H9 (cell line): ENCODE data around the gene NDUFB10. TPM values are rescaled to one million over a fixed set of nuclear protein-coding genes. Genes with fewer than 3 reads are reported as not detected.

Experiments used
- DNase-seq: peaks from one replicate; pipeline ENCODE4 v3.0.0-alpha.2; 2017
- H2AFZ ChIP-seq: one replicate; pipeline ENCODE4 v1.6.1; 2013; ENCODE audit warnings: mild to moderate bottlenecking, low read length, control low read depth, moderate library complexity
- H2AK5ac ChIP-seq: 2 replicates; pipeline ENCODE4 v1.6.1; 2013; ENCODE audit warnings: low read length, control low read depth, mixed read lengths; ENCODE audit not compliant: insufficient read length
- H2BK120ac ChIP-seq: one replicate; pipeline ENCODE4 v1.6.1; 2013; ENCODE audit warnings: low read depth, mild to moderate bottlenecking, low read length, control low read depth, inconsistent platforms; ENCODE audit not compliant: poor library complexity, severe bottlenecking
- H2BK12ac ChIP-seq: 2 replicates; pipeline ENCODE4 v1.6.1; 2013; ENCODE audit warnings: low read length, control low read depth, mixed read lengths, low read depth; ENCODE audit not compliant: insufficient read length
- H2BK15ac ChIP-seq: 2 replicates; pipeline ENCODE4 v1.6.1; 2013; ENCODE audit warnings: low read depth, low read length, control low read depth
- H2BK20ac ChIP-seq: one replicate; pipeline ENCODE4 v1.6.1; 2013; ENCODE audit warnings: low read depth, mild to moderate bottlenecking, low read length, control low read depth, inconsistent platforms; ENCODE audit not compliant: poor library complexity, severe bottlenecking
- H2BK5ac ChIP-seq: 2 replicates; pipeline ENCODE4 v1.6.1; 2013; ENCODE audit warnings: low read length, control low read depth, mixed read lengths; ENCODE audit not compliant: insufficient read length
- H3K14ac ChIP-seq: 2 replicates; pipeline ENCODE4 v1.6.1; 2013; ENCODE audit warnings: low read length, control low read depth; ENCODE audit not compliant: insufficient read depth
- H3K18ac ChIP-seq: 2 replicates; pipeline ENCODE4 v1.6.1; 2013; ENCODE audit warnings: low read depth, mild to moderate bottlenecking, mixed read lengths, low read length, control low read depth; ENCODE audit not compliant: insufficient read length
- H3K23ac ChIP-seq: 2 replicates; pipeline ENCODE4 v1.6.1; 2013; ENCODE audit warnings: low read length, control low read depth, mixed read lengths, low read depth; ENCODE audit not compliant: insufficient read length
- H3K23me2 ChIP-seq: 2 replicates; pipeline ENCODE4 v1.6.1; 2013; ENCODE audit warnings: low read depth, mild to moderate bottlenecking, mixed read lengths, low read length, control low read depth; ENCODE audit not compliant: insufficient read length, poor library complexity, severe bottlenecking
- H3K27ac ChIP-seq: 2 replicates; pipeline ENCODE4 v1.5.1; 2013; ENCODE audit warnings: low read length, control low read depth, mixed read lengths, low read depth; ENCODE audit not compliant: insufficient read length
- H3K27me3 ChIP-seq: 2 replicates; pipeline ENCODE4 v1.6.1; 2013; ENCODE audit warnings: low read length, control low read depth, inconsistent platforms; ENCODE audit not compliant: insufficient read depth
- H3K4ac ChIP-seq: 2 replicates; pipeline ENCODE4 v1.6.1; 2013; ENCODE audit warnings: low read depth, mild to moderate bottlenecking, control low read depth, inconsistent platforms, low read length, moderate library complexity
- H3K4me1 ChIP-seq: 2 replicates; pipeline ENCODE4 v1.6.1; 2013; ENCODE audit warnings: low read length, control low read depth, inconsistent platforms; ENCODE audit not compliant: insufficient read depth
- H3K4me2 ChIP-seq: 2 replicates; pipeline ENCODE4 v1.6.1; 2013; ENCODE audit warnings: low read length, control low read depth, mixed read lengths; ENCODE audit not compliant: insufficient read length, insufficient read depth
- H3K56ac ChIP-seq: 2 replicates; pipeline ENCODE4 v1.6.1; 2013; ENCODE audit warnings: low read depth, mild to moderate bottlenecking, mixed read lengths, low read length, control low read depth; ENCODE audit not compliant: insufficient read length
- H3K79me1 ChIP-seq: 2 replicates; pipeline ENCODE4 v1.6.1; 2013; ENCODE audit warnings: low read depth, mild to moderate bottlenecking, moderate library complexity, low read length, control low read depth, inconsistent platforms; ENCODE audit not compliant: insufficient read depth, poor library complexity, severe bottlenecking
- H3K79me2 ChIP-seq: 2 replicates; pipeline ENCODE4 v1.6.1; 2013; ENCODE audit warnings: low read length, control low read depth, inconsistent platforms; ENCODE audit not compliant: insufficient read depth
- H3K9ac ChIP-seq: 2 replicates; pipeline ENCODE4 v1.6.1; 2013; ENCODE audit warnings: low read length, control low read depth, mixed read lengths; ENCODE audit not compliant: insufficient read length; ENCODE audit errors: extremely low read depth
- H3K9me3 ChIP-seq: one replicate; pipeline ENCODE4 v1.6.1; 2013; ENCODE audit warnings: low read depth, low read length, inconsistent platforms; ENCODE audit not compliant: control insufficient read depth
- H3T11ph ChIP-seq: one replicate; pipeline ENCODE4 v1.6.1; 2013; ENCODE audit warnings: mild to moderate bottlenecking, low read length, control low read depth, inconsistent platforms
- H4K20me1 ChIP-seq: one replicate; pipeline ENCODE4 v1.6.1; 2013; ENCODE audit not compliant: control insufficient read depth, insufficient read length, insufficient read depth
- H4K5ac ChIP-seq: 2 replicates; pipeline ENCODE4 v1.6.1; 2013; ENCODE audit warnings: low read depth, mild to moderate bottlenecking, mixed read lengths, low read length, control low read depth; ENCODE audit not compliant: insufficient read length
- H4K8ac ChIP-seq: replicated peaks from 2 replicates; pipeline ENCODE4 v1.6.1; 2013; ENCODE audit warnings: low read length, control low read depth, mixed read lengths, low read depth; ENCODE audit not compliant: insufficient read length
- H4K91ac ChIP-seq: 2 replicates; pipeline ENCODE4 v1.6.1; 2013; ENCODE audit warnings: low read depth, mild to moderate bottlenecking, moderate library complexity, mixed read lengths, low read length, control low read depth; ENCODE audit not compliant: insufficient read length
- H3K27ac Mint-ChIP-seq, 3 experiments: 2 replicates in 2 of 3; 3 replicates in 1 of 3; pipeline ENCODE4 v1.8.0; 2020 to 2021; ENCODE audit warnings: mixed read lengths in 3 of 3, mild to moderate bottlenecking in 1 of 3, moderate library complexity in 1 of 3
- H3K27me3 Mint-ChIP-seq: 2 replicates; pipeline ENCODE4 v1.8.0; 2021; ENCODE audit warnings: low read depth, mild to moderate bottlenecking, moderate library complexity, mixed read lengths
- H3K36me3 Mint-ChIP-seq, 3 experiments: 2 replicates in 2 of 3; 3 replicates in 1 of 3; pipeline ENCODE4 v1.8.0; 2020 to 2021; ENCODE audit warnings: low read depth in 3 of 3, mixed read lengths in 3 of 3; ENCODE audit not compliant: insufficient read depth in 1 of 3
- H3K4me1 Mint-ChIP-seq, 2 experiments: 2 replicates each; pipeline ENCODE4 v1.8.0; 2020; ENCODE audit warnings: mixed read lengths in 2 of 2
- H3K4me3 Mint-ChIP-seq, 2 experiments: 2 replicates in 1 of 2; 3 replicates in 1 of 2; pipeline ENCODE4 v1.8.0; 2020 to 2021; ENCODE audit warnings: mild to moderate bottlenecking in 2 of 2, mixed read lengths in 2 of 2, moderate library complexity in 1 of 2
- H3K9me3 Mint-ChIP-seq, 2 experiments: 2 replicates in 1 of 2; 3 replicates in 1 of 2; pipeline ENCODE4 v1.8.0; 2020; ENCODE audit warnings: mild to moderate bottlenecking in 2 of 2, mixed read lengths in 2 of 2, moderate library complexity in 1 of 2
- WGBS: extraction: QIAGEN DNeasy Blood & Tissue Kit; methylation state at CpG from one replicate; pipeline ENCODE4 v1.1.7; 2013; ENCODE audit warnings: missing lambda C conversion rate, low lambda C conversion rate, mixed read lengths; ENCODE audit not compliant: insufficient read length; ENCODE audit errors: extremely low coverage; 5-methylcytosine and 5-hydroxymethylcytosine counted together
- total RNA-seq: library from RNA; stranded (reverse); gene quantifications from 2 replicates; pipeline ENCODE4 v1.2.1, GENCODE V29; 2021
- TF ChIP-seq, protein P1 (sequence below): fragments of 200-600 bp; sonication (generic); conservative IDR thresholded peaks from 3 replicates; pipeline ENCODE4 v1.8.0; 2021; ENCODE audit warnings: antibody characterized with exemption, mild to moderate bottlenecking

The NDUFB10 gene
- total RNA-seq, 1 experiment from 2014 or later: 191 TPM

DNA sequence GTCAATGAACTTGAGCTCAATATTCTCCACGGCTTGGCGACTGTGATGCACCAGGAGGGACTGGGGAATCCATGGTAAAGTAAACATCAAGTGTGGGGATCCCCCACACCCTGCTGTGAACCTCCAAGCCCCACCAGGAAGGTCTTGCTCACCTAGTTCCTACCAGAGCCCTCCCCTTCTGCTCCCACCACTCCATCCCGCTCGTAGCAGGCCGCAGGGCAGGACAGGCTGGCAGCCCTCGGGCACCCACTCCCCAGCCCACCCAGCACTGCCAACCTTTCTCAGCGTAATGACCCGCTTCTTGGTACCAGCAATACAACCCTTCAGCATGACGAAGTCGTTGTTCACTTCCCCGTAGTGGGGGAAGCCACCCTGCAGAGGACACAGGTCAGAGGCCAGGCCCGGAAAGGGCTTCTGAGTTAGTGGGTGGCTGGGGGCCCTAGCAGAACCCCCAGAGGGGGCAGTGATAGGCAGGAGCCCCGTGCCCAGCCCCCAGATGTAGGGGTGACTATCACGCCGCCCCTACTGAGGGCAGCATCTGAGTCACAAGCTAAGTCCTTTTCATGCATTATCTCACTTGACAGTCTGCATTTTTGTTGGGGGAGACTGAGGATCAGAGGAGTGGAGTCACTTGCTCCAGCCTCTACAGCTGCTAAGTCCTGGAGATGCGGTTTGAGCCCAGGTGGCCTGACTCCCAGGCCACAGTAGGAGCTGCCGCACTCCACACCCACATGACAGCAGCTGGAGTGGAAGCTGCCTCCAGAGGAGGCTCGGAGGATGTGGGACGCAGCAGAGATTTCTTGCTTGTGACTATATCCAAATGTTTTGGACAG lies 13.6 kb upstream of the NDUFB10 start:
- DNase-seq: peak; percentile 22
- H3K4me1 Mint-ChIP-seq: peaks cover 15 to 23% of the 10 kb centered on the region in 2 experiments

More for the DNA sequence above, 13.6 kb upstream of the NDUFB10 start:
- Histone ChIP-seq H2BK5ac (no peak overlapping the region), H3K27me3 (no peaks in the 10 kb centered on the region), H3K9me3 (no peaks in the 10 kb centered on the region), H3T11ph (no peak overlapping the region), H2BK120ac (no peak overlapping the region), H3K18ac (no peak overlapping the region), H3K79me1 (no peaks in the 10 kb centered on the region), H4K8ac (no peak overlapping the region), H4K5ac (no peak overlapping the region), H2AFZ (no peak overlapping the region), H3K9ac (no peak overlapping the region), H2BK15ac (0 out of 2 replicates have a peak overlapping the region, but pooled peaks have one; percentile 43), H2BK20ac (no peak overlapping the region), H3K4me1 (peaks cover 4% of the 10 kb centered on the region; the same call in 1 of the 2 replicates), H3K79me2 (no peaks in the 10 kb centered on the region), H3K4ac (no peak overlapping the region), H3K27ac (no peak overlapping the region), H2BK12ac (no peak overlapping the region), H3K56ac (no peak overlapping the region), H4K91ac (no peak overlapping the region), H3K14ac (no peak overlapping the region), H3K23ac (no peak overlapping the region), H3K4me2 (no peak overlapping the region), H4K20me1 (no peaks in the 10 kb centered on the region), H3K23me2 (peaks cover 7% of the 10 kb centered on the region), H2AK5ac (no peak overlapping the region)
- Mint-ChIP-seq H3K9me3 (no peaks in the 10 kb centered on the region), H3K4me3 (no peak overlapping the region; a peak in 1 of 5 replicates), H3K27ac (peak overlapping the region in 1 of 3 experiments; percentile 27; a peak in 1 of 7 replicates), H3K27me3 (peaks cover 1% of the 10 kb centered on the region; the same call in 1 of the 2 replicates), H3K36me3 (no peaks in the 10 kb centered on the region; a peak in 2 of 7 replicates)
- WGBS: no CpG with 5 or more reads among the region's 19 CpGs
- TF ChIP-seq, protein P1, sequence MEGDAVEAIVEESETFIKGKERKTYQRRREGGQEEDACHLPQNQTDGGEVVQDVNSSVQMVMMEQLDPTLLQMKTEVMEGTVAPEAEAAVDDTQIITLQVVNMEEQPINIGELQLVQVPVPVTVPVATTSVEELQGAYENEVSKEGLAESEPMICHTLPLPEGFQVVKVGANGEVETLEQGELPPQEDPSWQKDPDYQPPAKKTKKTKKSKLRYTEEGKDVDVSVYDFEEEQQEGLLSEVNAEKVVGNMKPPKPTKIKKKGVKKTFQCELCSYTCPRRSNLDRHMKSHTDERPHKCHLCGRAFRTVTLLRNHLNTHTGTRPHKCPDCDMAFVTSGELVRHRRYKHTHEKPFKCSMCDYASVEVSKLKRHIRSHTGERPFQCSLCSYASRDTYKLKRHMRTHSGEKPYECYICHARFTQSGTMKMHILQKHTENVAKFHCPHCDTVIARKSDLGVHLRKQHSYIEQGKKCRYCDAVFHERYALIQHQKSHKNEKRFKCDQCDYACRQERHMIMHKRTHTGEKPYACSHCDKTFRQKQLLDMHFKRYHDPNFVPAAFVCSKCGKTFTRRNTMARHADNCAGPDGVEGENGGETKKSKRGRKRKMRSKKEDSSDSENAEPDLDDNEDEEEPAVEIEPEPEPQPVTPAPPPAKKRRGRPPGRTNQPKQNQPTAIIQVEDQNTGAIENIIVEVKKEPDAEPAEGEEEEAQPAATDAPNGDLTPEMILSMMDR: no peak
